IMR-90 (cell line): ENCODE results near the gene SPAG9. TPM values are rescaled to one million over a fixed set of nuclear protein-coding genes. Genes with fewer than 3 reads are reported as not detected.
A peak's percentile ranks its signal among the peaks of the same experiment; 100 is the strongest.

Experiments
- ATAC-seq: fragments of 200-7000 bp; cut with Tn5 transposase; 2 replicates; pipeline ENCODE4 v1.9.1; 2020; ENCODE audit warnings: low read depth, mild to moderate bottlenecking, moderate library complexity
- BruUV-seq: library from RNA; stranded (reverse); fragments of 400-500 nt; replicated peaks from 2 replicates; lab custom pipeline; 2021; lab: Mats Ljungman, UMichigan
- CTCF ChIA-PET: fragments of 300-600 bp; formaldehyde crosslinking; extraction: SDS; loops from one replicate; lab custom pipeline; 2021; ENCODE audit warnings: antibody characterized with exemption; lab: Yijun Ruan, JAX
- POLR2A ChIA-PET: fragments of 300-600 bp; sonication (Branson Sonifier 250); formaldehyde crosslinking; loops from one replicate; lab custom pipeline; 2022; ENCODE audit warnings: antibody characterized with exemption; ENCODE audit not compliant: unreplicated experiment; lab: Charles Lee
- DNase-seq: peaks from one replicate; pipeline ENCODE4 v3.0.0; 2013
- H2AFZ ChIP-seq: replicated peaks from 2 replicates; pipeline ENCODE3; 2013; ENCODE audit warnings: low read length, mild to moderate bottlenecking; ENCODE audit not compliant: poor library complexity
- H2AK5ac ChIP-seq: 2 replicates; pipeline ENCODE4 v1.6.1; 2013; ENCODE audit warnings: low read depth, low read length, inconsistent platforms
- H2AK9ac ChIP-seq: replicated peaks from 2 replicates; pipeline ENCODE3; 2013; ENCODE audit warnings: mild to moderate bottlenecking, low read depth, low read length, moderate library complexity; ENCODE audit not compliant: poor library complexity
- H2BK120ac ChIP-seq: 2 replicates; pipeline ENCODE4 v1.6.1; 2013; ENCODE audit warnings: low read depth, low read length, inconsistent platforms
- H2BK15ac ChIP-seq: 3 replicates; pipeline ENCODE4 v1.6.1; 2013; ENCODE audit warnings: low read depth, low read length, inconsistent platforms
- H2BK20ac ChIP-seq: 2 replicates; pipeline ENCODE4 v1.6.1; 2013; ENCODE audit warnings: low read depth, mild to moderate bottlenecking, inconsistent platforms, low read length, moderate library complexity
- H2BK5ac ChIP-seq: 2 replicates; pipeline ENCODE4 v1.6.1; 2013; ENCODE audit warnings: mild to moderate bottlenecking, low read depth, low read length, inconsistent platforms; ENCODE audit not compliant: poor library complexity, severe bottlenecking
- H3K14ac ChIP-seq: replicated peaks from 2 replicates; pipeline ENCODE4 v1.6.1; 2013; ENCODE audit warnings: low read depth, low read length, inconsistent platforms
- H3K18ac ChIP-seq: 2 replicates; pipeline ENCODE4 v1.6.1; 2013; ENCODE audit warnings: low read depth, low read length, control low read depth
- H3K23ac ChIP-seq: 2 replicates; pipeline ENCODE4 v1.6.1; 2013; ENCODE audit warnings: low read depth, low read length, inconsistent platforms
- H3K27ac ChIP-seq: 2 replicates; pipeline ENCODE4 v1.5.1; 2013; ENCODE audit warnings: mild to moderate bottlenecking, control low read depth, low read length; ENCODE audit not compliant: insufficient read depth
- H3K27me3 ChIP-seq: 2 replicates; pipeline ENCODE4 v1.6.1; 2013; ENCODE audit warnings: low read length; ENCODE audit not compliant: control insufficient read depth, insufficient read depth
- H3K36me3 ChIP-seq: 2 replicates; pipeline ENCODE4 v1.6.1; 2013; ENCODE audit warnings: low read length, mixed read lengths; ENCODE audit not compliant: control insufficient read depth, insufficient read depth
- H3K4ac ChIP-seq: 2 replicates; pipeline ENCODE4 v1.6.1; 2013; ENCODE audit warnings: low read depth, low read length, inconsistent platforms
- H3K4me1 ChIP-seq: 2 replicates; pipeline ENCODE4 v1.6.1; 2013; ENCODE audit warnings: low read length, mixed read lengths; ENCODE audit not compliant: control insufficient read depth, insufficient read depth
- H3K4me2 ChIP-seq: 2 replicates; pipeline ENCODE4 v1.6.1; 2013; ENCODE audit warnings: low read depth, mild to moderate bottlenecking, control low read depth, low read length, moderate library complexity
- H3K4me3 ChIP-seq: 2 replicates; pipeline ENCODE4 v1.5.1; 2013; ENCODE audit warnings: low read depth, mild to moderate bottlenecking, control low read depth, low read length, moderate library complexity; ENCODE audit not compliant: insufficient read depth
- H3K56ac ChIP-seq: 2 replicates; pipeline ENCODE4 v1.6.1; 2013; ENCODE audit warnings: low read length, inconsistent platforms; ENCODE audit not compliant: insufficient read depth; ENCODE audit errors: extremely low read depth
- H3K79me1 ChIP-seq, 2 experiments: 2 replicates each; pipeline ENCODE4 v1.6.1; 2013; ENCODE audit warnings: low read length in 2 of 2, inconsistent platforms in 1 of 2, low read depth in 1 of 2
- H3K9ac ChIP-seq: 2 replicates; pipeline ENCODE4 v1.6.1; 2013; ENCODE audit warnings: low read depth, low read length, control low read depth
- H3K9me1 ChIP-seq: 2 replicates; pipeline ENCODE4 v1.6.1; 2013; ENCODE audit warnings: low read length, inconsistent platforms; ENCODE audit not compliant: insufficient read depth
- H3K9me3 ChIP-seq: 2 replicates; pipeline ENCODE4 v1.6.1; 2013; ENCODE audit warnings: low read length; ENCODE audit not compliant: control insufficient read depth, insufficient read depth
- H4K20me1 ChIP-seq: 2 replicates; pipeline ENCODE4 v1.6.1; 2013; ENCODE audit warnings: low read length, inconsistent platforms; ENCODE audit not compliant: insufficient read depth
- H4K5ac ChIP-seq: 2 replicates; pipeline ENCODE4 v1.6.1; 2013; ENCODE audit warnings: mild to moderate bottlenecking, low read depth, low read length, control low read depth
- H4K8ac ChIP-seq, 2 experiments: 2 replicates each; pipeline ENCODE4 v1.6.1; 2013; ENCODE audit warnings: low read depth in 2 of 2, low read length in 2 of 2, control low read depth in 1 of 2, inconsistent platforms in 1 of 2
- H4K91ac ChIP-seq: 2 replicates; pipeline ENCODE4 v1.6.1; 2013; ENCODE audit warnings: low read depth, low read length, inconsistent platforms; ENCODE audit not compliant: insufficient read depth
- BHLHE40 ChIP-seq: fragments of 150-350 bp; IDR thresholded peaks from 2 replicates; pipeline ENCODE4 v1.6.1; 2016; ENCODE audit warnings: mild to moderate bottlenecking, low read depth, low read length
- CEBPB ChIP-seq: IDR thresholded peaks from 2 replicates; pipeline ENCODE4 v1.6.1; 2012; ENCODE audit warnings: low read depth, low read length, improper control_type of control experiment
- FOS ChIP-seq: fragments of 150-350 bp; IDR thresholded peaks from 2 replicates; pipeline ENCODE4 v1.6.1; 2016; ENCODE audit warnings: low read depth, low read length
- MXI1 ChIP-seq: IDR thresholded peaks from 2 replicates; pipeline ENCODE4 v1.6.1; 2012; ENCODE audit warnings: low read depth, mild to moderate bottlenecking, low read length, moderate library complexity, borderline replicate concordance
- POLR2A ChIP-seq: IDR thresholded peaks from 2 replicates; pipeline ENCODE4 v1.6.1; 2012; ENCODE audit warnings: mild to moderate bottlenecking, low read depth, low read length
- RAD21 ChIP-seq: IDR thresholded peaks from 2 replicates; pipeline ENCODE4 v1.6.1; 2012; ENCODE audit warnings: low read length, improper control_type of control experiment
- RCOR1 ChIP-seq: IDR thresholded peaks from 2 replicates; pipeline ENCODE4 v1.6.1; 2012; ENCODE audit warnings: mild to moderate bottlenecking, low read length, improper control_type of control experiment; ENCODE audit not compliant: insufficient replicate concordance
- RFX5 ChIP-seq: IDR thresholded peaks from 2 replicates; pipeline ENCODE4 v1.8.0; 2012; ENCODE audit warnings: low read depth, mild to moderate bottlenecking, low read length, moderate library complexity
- SMC3 ChIP-seq: fragments of 150-350 bp; IDR thresholded peaks from 2 replicates; pipeline ENCODE4 v1.6.1; 2016; ENCODE audit warnings: low read depth, mild to moderate bottlenecking, antibody characterized with exemption, low read length, moderate library complexity
- WGBS, 2 experiments: methylation state at CpG; one replicate each; pipeline versions ENCODE4 v1.1.5 to v1.1.7; 2013; ENCODE audit warnings: missing lambda C conversion rate in 2 of 2; ENCODE audit not compliant: insufficient read length in 1 of 2; ENCODE audit errors: extremely low coverage in 2 of 2; 5-methylcytosine and 5-hydroxymethylcytosine counted together
- dilution Hi-C: fragments of 300-500 bp; cut with HindIII; formaldehyde crosslinking; loops from one replicate; pipeline ENCODE4 v1.14.3; 2018; ENCODE audit warnings: low sequenced_read_pairs; ENCODE audit not compliant: unreplicated experiment
- in situ Hi-C: fragments of 300-500 bp; cut with MboI; formaldehyde crosslinking; loops from 3 replicates; pipeline ENCODE4 v1.14.3; 2019; ENCODE audit warnings: low sequenced_read_pairs, inconsistent platforms, mixed read lengths
- intact Hi-C: fragments of 100-400 bp; cut with micrococcal nuclease; formaldehyde crosslinking; loops from 2 replicates; pipeline ENCODE4 v1.10.0; 2022
- polyA plus RNA-seq, 3 experiments: library from polyadenylated mRNA; depleted of rRNA; stranded (reverse); fragments of >200 nt; gene quantifications; 2 replicates each; pipeline ENCODE4 v1.2.3, GENCODE V29; 2012; ENCODE audit warnings: low replicate concordance in 1 of 3
- total RNA-seq: library from RNA; depleted of rRNA; stranded (reverse); fragments of >200 nt; gene quantifications from 2 replicates; pipeline ENCODE4 v1.2.3, GENCODE V29; 2012
- TF ChIP-seq, protein P1 (sequence below): conservative IDR thresholded peaks from 2 replicates; pipeline ENCODE4 v1.5.1; 2012; ENCODE audit warnings: mild to moderate bottlenecking, low read depth, low read length, improper control_type of control experiment

Gene SPAG9
- total and polyA plus RNA-seq, 2 of the 4 experiments (the other 2 are of a cell fraction) = 26.7 to 75.5 TPM

GRCh38 chr17:50938821-50939541 is 181.7 kb downstream of the SPAG9 start:
- no peaks in the 10 kb centered on the region for H3K9me3 ChIP-seq
- no peak overlapping the region for H2BK5ac ChIP-seq
- no peak overlapping the region for H3K9ac ChIP-seq
- in situ Hi-C loops (no loop called here), dilution Hi-C loops (no loop called here), intact Hi-C loops (no loop called here)
- H3K36me3 ChIP-seq = no peaks in the 10 kb centered on the region
- H3K23ac ChIP-seq = no peak overlapping the region
- H3K4me1 ChIP-seq = no peaks in the 10 kb centered on the region
- H3K9me1 ChIP-seq = peaks cover 6% of the 10 kb centered on the region
- H3K4me2 ChIP-seq = no peak overlapping the region
- H3K4ac ChIP-seq = no peak overlapping the region
- no peak overlapping the region for H3K4me3 ChIP-seq
- no peaks in the 10 kb centered on the region for H3K79me1 ChIP-seq
- peak overlapping the region; percentile 14; the same call in 1 of the 2 replicates for H2AK5ac ChIP-seq
- WGBS, 2 experiments = 40% methylated on average over 1 of the region's 10 CpGs; no CpG with 5 or more reads in 1 of the 2 experiments
- no peaks in the 10 kb centered on the region for H3K27me3 ChIP-seq
- ChIA-PET POLR2A (no interaction called here), CTCF (no interaction called here)
- H2BK20ac ChIP-seq = no peak overlapping the region
- H4K8ac ChIP-seq = no peak overlapping the region
- no peak for DNase-seq
- BruUV-seq = no TSS peak
- no peak overlapping the region for H3K14ac ChIP-seq
- no peak overlapping the region for H4K91ac ChIP-seq
- no peak overlapping the region for H3K27ac ChIP-seq
- no peak overlapping the region for H2AK9ac ChIP-seq
- H2BK15ac ChIP-seq = no peak overlapping the region
- no peak for ATAC-seq
- H2AFZ ChIP-seq = peak overlapping the region; percentile 32
- H3K56ac ChIP-seq = no peak overlapping the region
- no peak overlapping the region for H4K5ac ChIP-seq
- H4K20me1 ChIP-seq = no peaks in the 10 kb centered on the region
- no peak overlapping the region for H2BK120ac ChIP-seq
- TF ChIP-seq POLR2A (no peak), MXI1 (no peak), FOS (no peak), RFX5 (no peak), CEBPB (no peak), BHLHE40 (no peak), RCOR1 (no peak), SMC3 (no peak), RAD21 (no peak)
- TF ChIP-seq, protein P1, sequence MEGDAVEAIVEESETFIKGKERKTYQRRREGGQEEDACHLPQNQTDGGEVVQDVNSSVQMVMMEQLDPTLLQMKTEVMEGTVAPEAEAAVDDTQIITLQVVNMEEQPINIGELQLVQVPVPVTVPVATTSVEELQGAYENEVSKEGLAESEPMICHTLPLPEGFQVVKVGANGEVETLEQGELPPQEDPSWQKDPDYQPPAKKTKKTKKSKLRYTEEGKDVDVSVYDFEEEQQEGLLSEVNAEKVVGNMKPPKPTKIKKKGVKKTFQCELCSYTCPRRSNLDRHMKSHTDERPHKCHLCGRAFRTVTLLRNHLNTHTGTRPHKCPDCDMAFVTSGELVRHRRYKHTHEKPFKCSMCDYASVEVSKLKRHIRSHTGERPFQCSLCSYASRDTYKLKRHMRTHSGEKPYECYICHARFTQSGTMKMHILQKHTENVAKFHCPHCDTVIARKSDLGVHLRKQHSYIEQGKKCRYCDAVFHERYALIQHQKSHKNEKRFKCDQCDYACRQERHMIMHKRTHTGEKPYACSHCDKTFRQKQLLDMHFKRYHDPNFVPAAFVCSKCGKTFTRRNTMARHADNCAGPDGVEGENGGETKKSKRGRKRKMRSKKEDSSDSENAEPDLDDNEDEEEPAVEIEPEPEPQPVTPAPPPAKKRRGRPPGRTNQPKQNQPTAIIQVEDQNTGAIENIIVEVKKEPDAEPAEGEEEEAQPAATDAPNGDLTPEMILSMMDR = no peak
- H3K18ac ChIP-seq = no peak overlapping the region
